Measurements from ENCODE around the gene TMA7B. TPM values are rescaled to one million over a fixed set of nuclear protein-coding genes. Genes with fewer than 3 reads are reported as not detected.

TMA7B gene
- total RNA-seq, 1 donor from 2014 or later: not detected

- no peak for DNase-seq (ENCODE audit: low spot score)
- H3K27me3 Mint-ChIP-seq (ENCODE audit: low read depth): peaks cover 21% of the 10 kb centered on the region
- no peak overlapping the region for H3K4me3 Mint-ChIP-seq (ENCODE audit: unreplicated experiment)
- H3K36me3 Mint-ChIP-seq (ENCODE audit: low read depth): no peaks in the 10 kb centered on the region
- peaks cover 4% of the 10 kb centered on the region for H3K4me1 Mint-ChIP-seq (ENCODE audit: low read depth)
- no peak for TF ChIP-seq CTCF (IDR thresholded peaks at IDR 0.05)
- no peaks in the 10 kb centered on the region for H3K9me3 Mint-ChIP-seq (ENCODE audit: low read depth)
- no peak overlapping the region for H3K27ac Mint-ChIP-seq (ENCODE audit: unreplicated experiment)
Observed at GRCh38 chr22:39915295-39915726, 44.9 kb upstream of the TMA7B start.

- peaks cover 25% of the 10 kb centered on the region for H3K27me3 Mint-ChIP-seq (ENCODE audit: low read depth)
- DNase-seq (ENCODE audit: low spot score): no peak
- H3K4me3 Mint-ChIP-seq (ENCODE audit: unreplicated experiment): no peak overlapping the region
- TF ChIP-seq CTCF (IDR thresholded peaks at IDR 0.05): no peak
- no peaks in the 10 kb centered on the region for H3K9me3 Mint-ChIP-seq (ENCODE audit: low read depth)
- no peak overlapping the region for H3K27ac Mint-ChIP-seq (ENCODE audit: unreplicated experiment)
- H3K36me3 Mint-ChIP-seq (ENCODE audit: low read depth): no peaks in the 10 kb centered on the region
- H3K4me1 Mint-ChIP-seq (ENCODE audit: low read depth): peaks cover 4% of the 10 kb centered on the region
Observed at GRCh38 chr22:39916496-39916895, 43.7 kb upstream of the TMA7B start.

DNA sequence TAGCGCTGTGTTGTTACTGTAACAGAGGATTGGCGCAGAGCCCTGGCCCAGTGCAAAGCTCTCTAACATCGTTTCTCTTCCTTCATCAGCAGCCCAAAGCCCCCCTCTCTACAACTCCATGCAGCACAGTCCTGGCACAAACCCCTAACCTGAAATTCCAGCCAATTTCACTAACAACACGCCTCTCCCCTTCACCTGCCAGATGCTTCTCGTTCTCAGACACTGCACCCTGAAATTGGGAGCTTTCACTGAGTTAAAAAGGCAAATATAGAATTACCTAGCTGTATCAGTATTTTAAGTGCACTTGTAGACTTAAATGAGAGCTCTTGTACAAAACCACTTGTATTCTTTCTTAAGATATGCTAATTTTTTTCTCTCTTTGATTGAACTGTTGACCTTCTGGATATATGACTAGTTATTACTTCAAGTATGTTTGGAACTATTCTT is 43.0 kb upstream of the TMA7B start:
- Mint-ChIP-seq H3K4me3 (ENCODE audit: unreplicated experiment) (no peak overlapping the region), H3K27ac (ENCODE audit: unreplicated experiment) (no peak overlapping the region), H3K36me3 (ENCODE audit: low read depth) (no peaks in the 10 kb centered on the region)

GRCh38 chr22:39917776-39918495 is 42.3 kb upstream of the TMA7B start:
- Mint-ChIP-seq H3K27ac (ENCODE audit: unreplicated experiment) (no peak overlapping the region), H3K9me3 (ENCODE audit: low read depth) (no peaks in the 10 kb centered on the region), H3K27me3 (ENCODE audit: low read depth) (peaks cover 31% of the 10 kb centered on the region), H3K4me1 (ENCODE audit: low read depth) (peaks cover 4% of the 10 kb centered on the region), H3K4me3 (ENCODE audit: unreplicated experiment) (no peak overlapping the region), H3K36me3 (ENCODE audit: low read depth) (no peaks in the 10 kb centered on the region)
- no peak for TF ChIP-seq CTCF (IDR thresholded peaks at IDR 0.05)
- no peak for DNase-seq (ENCODE audit: low spot score)

More for the DNA sequence above, 43.0 kb upstream of the TMA7B start:
- no peak for DNase-seq (ENCODE audit: low spot score)
- TF ChIP-seq CTCF (IDR thresholded peaks at IDR 0.05): no peak
- H3K9me3 Mint-ChIP-seq (ENCODE audit: low read depth): no peaks in the 10 kb centered on the region
- peaks cover 4% of the 10 kb centered on the region for H3K4me1 Mint-ChIP-seq (ENCODE audit: low read depth)
- peaks cover 28% of the 10 kb centered on the region for H3K27me3 Mint-ChIP-seq (ENCODE audit: low read depth)

DNA sequence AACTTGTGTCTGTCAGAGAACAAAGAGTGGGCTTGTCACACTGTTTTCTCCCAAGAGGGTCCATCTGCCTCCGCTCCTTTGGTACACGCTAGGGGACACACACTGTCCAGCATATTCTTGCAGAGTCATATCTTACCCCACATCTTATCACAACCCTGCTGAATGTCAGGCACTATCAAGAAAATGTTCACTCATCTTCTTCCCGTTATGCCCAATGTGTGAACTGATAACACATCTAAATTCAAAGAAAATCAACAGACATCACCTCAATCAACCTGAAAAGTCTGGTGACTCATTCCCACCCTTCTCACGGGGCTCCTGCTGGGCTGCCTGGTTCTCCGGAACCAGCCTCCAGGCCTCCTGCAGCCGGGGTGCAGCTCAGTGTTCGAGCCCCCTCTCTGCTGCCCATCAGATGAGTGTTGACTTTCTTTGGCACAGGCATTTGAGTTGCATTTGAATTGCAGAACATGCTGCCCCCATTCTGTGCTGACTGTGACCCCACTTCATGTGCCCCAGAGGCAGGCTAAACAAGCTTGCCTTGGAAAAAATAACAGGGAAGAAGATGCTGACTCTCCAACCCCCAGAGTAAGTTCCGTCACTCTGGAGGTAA is 40.0 kb upstream of the TMA7B start:
- Mint-ChIP-seq H3K4me1 (ENCODE audit: low read depth) (peaks cover 2% of the 10 kb centered on the region), H3K36me3 (ENCODE audit: low read depth) (no peaks in the 10 kb centered on the region), H3K4me3 (ENCODE audit: unreplicated experiment) (no peak overlapping the region), H3K27me3 (ENCODE audit: low read depth) (peaks cover 24% of the 10 kb centered on the region), H3K27ac (ENCODE audit: unreplicated experiment) (no peak overlapping the region), H3K9me3 (ENCODE audit: low read depth) (no peaks in the 10 kb centered on the region)
- TF ChIP-seq CTCF (IDR thresholded peaks at IDR 0.05): no peak
- no peak for DNase-seq (ENCODE audit: low spot score)
